NOMO-1 (cell line): Measurements from ENCODE around the gene SPDYE18.
"Not testable (repeated sequence)": the region's sequence is repeated elsewhere in the genome, so short reads cannot be mapped to it uniquely, and the experiment has no call there.

Experiments
- DNase-seq, 2 experiments: peaks; one replicate each; lab custom pipeline; 2025; ENCODE audit not compliant: unreplicated experiment in 2 of 2; lab: John Stamatoyannopoulos, UW

SPDYE18 gene, protein sequence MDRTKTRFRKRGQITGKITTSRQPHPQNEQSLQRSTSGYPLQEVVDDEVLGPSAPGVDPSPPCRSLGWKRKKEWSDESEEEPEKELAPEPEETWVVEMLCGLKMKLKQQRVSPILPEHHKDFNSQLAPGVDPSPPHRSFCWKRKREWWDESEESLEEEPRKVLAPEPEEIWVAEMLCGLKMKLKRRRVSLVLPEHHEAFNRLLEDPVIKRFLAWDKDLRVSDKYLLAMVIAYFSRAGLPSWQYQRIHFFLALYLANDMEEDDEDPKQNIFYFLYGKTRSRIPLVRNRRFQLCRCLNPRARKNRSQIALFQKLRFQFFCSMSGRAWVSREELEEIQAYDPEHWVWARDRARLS

DNA sequence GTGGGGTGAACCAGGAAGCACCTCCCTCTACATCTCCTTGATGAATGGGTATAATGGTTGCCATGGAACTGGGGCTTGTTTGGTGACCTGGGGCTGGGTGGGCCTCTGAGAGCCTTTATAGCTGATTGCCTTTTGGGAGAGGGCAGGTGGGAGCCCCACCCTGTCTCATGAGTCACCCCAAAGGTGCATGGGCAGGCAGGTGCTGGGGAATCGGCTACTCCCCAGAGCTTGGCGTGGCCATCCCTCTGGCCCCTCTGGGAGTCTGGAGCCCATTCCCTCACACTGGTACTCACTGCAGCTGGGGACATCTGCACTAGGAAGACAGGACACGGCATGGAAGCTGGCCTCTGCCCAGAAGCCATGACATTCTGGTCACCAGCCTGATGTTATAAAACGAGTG lies at the start of gene SPDYE18:
Gene SPDYE18 (minus strand): TSS at position 2 of the 400 bp plus-strand sequence. CDS start 2,046 bp downstream, outside the sequence.
- DNase-seq: not testable (repeated sequence)

DNA sequence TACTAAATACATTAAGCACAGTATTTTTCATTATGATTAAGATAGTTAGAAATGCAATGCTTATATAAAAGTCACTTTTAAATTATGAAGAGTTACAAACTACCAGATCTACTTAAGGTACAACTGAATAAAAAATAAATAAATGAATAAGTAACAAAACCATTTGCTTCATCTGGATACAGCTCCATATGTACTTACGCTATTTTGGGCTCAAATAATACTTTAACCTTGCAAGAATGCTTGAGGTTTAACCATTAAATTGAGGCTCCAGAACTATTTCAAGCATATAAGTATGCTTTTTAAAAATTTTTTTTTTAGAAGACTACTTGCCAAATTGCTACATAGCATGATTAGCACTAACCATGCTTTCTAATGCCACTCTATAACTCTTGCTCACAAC lies 46.0 kb upstream of the SPDYE18 start:
- not testable (repeated sequence) for DNase-seq

DNA sequence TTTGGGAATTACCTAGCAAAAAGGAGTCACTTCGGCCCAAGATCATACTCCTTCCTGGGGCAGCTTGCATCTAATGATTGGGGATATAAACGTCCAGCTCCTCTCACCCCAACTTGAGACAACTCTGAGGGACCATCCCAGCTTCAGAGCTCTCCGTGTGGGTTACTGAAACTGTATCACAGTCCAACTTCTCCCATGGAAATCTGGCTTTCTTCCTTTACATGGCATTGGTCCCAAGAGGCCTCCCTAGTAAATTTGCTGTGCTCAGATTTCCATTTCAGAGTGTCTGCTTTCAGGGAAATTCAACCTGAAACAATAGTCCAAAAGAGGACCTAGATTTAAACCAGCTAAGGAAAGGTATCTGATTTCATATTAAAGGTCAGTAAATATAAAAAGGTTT lies 45.3 kb upstream of the SPDYE18 start:
- not testable (repeated sequence) for DNase-seq

DNA sequence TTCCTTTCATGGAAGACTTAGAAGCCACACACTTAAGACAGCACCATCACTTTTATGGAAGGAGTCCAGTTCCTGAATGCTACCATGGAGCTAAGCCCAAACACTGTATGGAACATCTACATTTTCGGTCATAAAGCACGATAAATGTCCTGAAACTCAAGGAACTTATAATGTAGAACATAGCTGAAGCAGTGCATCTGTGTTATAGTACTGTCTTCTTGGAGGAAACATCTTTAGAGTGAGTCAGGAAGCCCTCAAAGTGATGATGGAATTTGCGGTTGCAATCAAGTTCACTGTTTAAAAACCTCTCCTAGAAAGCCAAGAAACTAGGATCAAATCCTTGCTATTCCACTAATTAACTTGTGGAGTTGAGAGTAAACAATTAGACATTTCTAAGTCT lies 43.5 kb upstream of the SPDYE18 start:
- DNase-seq: not testable (repeated sequence)

DNA sequence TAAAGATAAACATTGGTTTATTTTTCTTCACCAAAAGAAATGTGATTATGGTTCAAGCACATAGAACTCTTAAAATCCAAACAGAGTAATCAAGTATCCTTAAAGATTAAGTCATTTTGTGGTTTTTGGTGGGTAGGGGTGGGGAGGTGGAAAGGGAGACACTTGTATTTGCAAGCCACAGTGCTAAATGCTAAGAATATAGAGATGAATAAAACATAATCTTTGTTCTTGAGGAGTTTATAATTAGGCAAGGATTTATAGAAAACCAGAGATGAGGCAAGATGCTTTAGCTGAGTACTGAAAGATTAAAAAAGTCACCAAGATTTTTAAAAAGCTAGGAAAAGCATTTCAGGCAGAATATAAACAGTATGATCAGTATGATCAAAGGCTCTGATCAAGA lies 40.3 kb upstream of the SPDYE18 start:
- DNase-seq: not testable (repeated sequence)

DNA sequence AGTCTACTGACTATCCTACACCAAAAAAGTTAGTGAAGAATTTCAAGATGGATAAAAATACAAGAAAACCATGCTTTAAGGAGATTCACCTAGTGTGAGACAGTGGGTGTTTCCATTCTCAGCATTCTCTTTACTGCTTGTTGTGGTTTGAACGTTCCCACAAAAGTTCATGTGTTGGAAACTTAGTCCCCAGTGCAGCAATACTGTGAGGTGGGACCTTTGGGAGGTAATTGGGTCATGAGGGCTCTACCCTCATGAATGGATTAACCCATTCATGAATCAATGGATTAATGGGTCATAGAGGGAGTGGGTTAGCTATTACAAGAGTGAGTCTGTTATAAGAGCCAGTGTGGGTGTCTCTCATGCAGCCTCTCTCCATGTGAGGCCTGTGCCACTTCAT lies 38.8 kb upstream of the SPDYE18 start:
- DNase-seq: not testable (repeated sequence)

DNA sequence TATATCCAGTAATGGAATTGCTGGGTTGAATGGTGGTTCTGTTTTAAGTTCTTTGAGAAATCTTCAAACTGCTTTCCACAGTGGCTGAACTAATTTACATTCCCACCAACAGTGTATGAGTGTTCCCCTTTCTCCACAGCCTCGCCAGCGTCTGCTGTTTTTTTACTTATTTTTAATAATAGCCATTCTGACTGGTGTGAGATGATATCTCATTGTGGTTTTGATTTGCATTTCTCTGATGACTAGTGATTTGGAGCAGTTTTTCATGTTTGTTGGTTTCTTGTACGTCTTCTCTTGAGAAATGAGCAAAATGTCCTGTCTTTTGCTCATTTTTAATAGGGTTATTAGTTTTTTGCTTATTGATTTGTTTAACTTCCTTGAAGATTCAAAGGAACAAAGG lies 38.1 kb upstream of the SPDYE18 start:
- DNase-seq: not testable (repeated sequence)

DNA sequence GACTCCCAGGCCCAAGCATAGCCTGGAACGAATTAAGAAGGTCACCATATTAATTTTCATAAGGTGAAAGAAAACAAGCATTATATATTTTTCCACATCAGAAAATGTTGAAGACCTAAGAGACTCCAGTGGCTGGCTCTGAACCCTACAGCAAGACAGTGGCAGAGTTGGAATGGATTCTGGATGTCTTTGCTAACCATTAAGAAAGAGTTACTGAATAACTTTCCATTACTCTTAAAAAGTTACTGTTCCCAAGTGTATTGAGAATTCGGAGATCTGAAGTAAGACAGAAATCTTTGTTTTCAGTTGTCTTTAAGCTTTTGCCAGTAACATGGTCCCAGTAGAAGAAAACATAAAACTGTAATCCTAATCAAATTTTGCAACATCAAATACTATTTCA lies 29.9 kb upstream of the SPDYE18 start:
- DNase-seq: not testable (repeated sequence)

DNA sequence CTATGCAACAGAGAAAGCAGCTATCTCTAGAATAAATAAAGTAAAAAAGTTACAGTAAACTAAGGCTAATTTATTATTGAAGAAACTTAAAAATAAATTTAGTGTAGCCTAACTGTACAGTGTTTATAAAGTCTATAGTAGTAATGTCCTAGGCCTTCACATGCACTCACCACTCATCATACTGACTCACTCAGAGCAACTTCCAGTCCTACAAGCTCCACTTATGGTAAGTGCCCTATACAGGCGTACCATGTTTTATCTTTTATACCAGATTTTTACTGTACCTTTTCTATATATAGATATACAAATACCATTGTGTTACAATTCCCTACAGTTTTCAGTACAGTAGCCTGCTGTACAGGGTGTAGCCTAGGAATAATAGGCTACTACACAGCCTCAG lies 19.8 kb upstream of the SPDYE18 start:
- DNase-seq: not testable (repeated sequence)

DNA sequence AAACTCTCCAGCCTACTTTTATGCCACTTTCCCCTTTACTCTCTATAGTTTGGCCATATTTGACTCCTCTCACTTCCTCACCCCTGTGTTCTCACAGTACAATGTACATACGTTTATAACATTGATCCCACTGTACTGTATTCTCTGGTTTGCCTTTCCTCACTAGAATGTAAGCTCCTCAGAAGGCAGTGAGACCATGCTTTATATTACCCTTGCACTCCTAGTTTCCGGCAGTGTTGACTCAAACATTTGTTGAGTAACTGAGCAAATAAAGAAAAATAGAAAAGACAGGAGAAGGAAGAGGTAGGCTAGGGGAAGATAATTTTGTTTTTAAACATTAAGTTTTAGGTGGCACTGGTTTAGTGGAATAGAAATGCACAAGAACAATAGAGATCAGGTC lies 17.9 kb upstream of the SPDYE18 start:
- DNase-seq: not testable (repeated sequence)

DNA sequence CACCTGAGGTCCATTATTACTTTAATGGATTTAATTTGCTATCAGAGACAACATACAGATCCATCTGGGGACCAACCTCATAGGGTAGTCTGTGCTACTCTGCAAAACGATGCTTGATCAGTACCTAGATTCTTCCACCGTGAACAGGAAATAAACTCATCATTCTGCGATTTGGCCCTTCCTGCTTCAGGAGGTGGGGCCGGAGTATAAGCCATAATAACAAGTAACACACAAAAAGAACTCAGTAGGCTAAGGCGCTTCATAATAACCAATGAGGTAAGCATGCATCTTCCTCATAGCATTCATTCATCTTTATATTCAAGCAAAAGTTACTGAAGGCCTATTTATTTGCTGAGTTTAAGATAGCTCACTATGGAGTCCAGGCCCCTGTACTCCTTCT lies 17.3 kb upstream of the SPDYE18 start:
- not testable (repeated sequence) for DNase-seq

DNA sequence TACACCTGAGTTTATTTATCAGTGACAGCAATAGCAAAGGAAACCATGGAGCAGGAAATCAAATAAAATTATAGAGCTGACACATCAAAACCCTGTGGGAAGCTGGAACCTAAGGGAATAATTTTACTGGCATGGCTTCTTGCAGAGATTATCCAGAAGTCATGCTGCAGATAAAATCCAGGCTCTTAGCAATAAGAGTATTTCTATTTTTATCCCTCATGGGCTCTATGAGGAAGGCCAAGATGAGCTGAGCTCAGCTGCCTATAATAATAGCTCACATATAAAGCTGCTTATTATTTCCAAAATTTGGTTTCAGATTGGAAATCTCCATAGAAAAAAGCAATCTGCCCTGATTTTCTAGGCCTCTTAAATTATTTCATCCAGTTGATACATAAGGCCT lies 16.8 kb upstream of the SPDYE18 start:
- DNase-seq: not testable (repeated sequence)

DNA sequence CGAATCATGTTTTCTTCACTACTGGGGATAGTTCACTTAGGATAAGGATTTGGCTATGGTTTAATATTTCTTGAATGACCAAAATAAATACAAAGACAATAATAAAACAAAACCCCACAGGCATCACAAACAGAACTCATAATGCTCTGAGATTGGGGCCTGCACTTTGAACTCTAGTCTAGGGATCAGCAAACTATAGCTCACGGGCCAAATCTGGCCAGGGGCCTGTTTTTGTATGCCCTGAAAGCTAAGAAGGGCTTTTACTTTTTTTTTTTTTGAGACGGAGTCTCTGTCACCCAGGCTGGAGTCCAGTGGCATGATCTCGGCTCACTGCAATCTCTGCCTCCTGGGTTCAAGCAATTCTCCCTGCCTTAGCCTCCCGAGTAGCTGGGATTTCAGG lies 14.7 kb upstream of the SPDYE18 start:
- DNase-seq: not testable (repeated sequence)

DNA sequence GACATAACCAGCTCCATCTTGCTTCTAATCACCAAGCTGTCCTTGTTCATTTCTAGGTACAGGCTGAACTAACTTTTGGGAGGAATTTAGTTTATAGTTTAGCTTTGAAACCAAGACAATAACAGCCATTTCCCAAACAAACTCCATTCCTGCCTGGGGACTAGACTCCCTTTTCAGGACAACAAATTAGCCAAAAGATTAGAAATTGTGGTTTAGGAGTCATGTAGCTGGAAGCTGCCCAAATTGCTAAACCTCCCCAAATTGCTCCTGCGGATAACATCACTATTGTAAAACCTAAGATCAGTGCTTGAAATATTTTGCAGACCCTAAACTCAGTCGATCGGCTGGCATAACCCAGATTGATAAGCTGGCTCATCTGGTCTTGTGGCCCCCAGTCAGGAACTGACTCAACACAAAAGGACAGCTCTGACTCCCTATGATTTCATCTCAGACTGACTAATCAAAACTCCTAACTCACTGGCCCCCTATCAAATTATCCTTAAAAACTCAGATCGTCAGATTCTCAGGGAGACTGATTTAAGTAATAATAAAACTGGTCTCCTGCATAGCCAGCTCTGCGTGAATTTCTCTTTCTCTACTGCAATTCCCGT lies 12.5 kb upstream of the SPDYE18 start:
- DNase-seq: not testable (repeated sequence)

DNA sequence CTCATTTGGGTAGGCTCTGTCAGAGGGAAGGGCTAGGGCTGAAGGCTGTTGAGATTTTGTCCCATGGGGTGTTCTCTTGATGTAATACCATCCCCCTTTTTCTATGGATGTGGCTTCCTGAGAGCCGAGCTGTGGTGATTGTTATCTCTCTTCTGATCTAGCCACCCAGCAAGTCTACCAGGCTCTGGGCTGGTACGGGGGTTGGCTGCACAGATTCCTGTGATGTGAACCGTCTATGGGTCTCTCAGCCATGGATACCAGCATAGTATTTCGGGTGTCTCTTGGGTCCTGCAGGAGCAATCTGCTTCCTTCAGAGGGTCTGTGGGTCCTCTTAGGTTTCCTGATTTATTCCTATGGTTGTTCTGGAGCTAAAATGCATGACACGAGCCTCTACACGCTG lies 8.8 kb upstream of the SPDYE18 start:
- not testable (repeated sequence) for DNase-seq

DNA sequence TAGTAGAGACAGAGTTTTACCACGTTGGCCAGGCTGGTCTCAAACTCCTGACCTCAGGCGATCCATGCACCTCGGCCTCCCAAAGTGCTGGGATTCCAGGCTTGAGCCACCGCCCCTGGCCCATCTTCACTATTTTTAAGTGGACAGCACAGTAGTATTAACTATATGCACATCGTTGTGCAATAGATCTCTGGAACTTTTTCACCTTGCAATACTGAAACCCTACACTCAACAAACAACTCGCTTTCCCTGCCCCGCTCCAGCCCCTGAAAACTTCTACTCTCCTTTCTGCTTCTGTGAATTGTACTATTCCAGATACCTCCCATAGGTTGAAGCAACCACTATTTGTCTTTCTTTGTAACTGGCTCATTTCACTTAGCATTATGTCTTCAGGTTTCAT lies 3.5 kb upstream of the SPDYE18 start:
- not testable (repeated sequence) for DNase-seq

DNA sequence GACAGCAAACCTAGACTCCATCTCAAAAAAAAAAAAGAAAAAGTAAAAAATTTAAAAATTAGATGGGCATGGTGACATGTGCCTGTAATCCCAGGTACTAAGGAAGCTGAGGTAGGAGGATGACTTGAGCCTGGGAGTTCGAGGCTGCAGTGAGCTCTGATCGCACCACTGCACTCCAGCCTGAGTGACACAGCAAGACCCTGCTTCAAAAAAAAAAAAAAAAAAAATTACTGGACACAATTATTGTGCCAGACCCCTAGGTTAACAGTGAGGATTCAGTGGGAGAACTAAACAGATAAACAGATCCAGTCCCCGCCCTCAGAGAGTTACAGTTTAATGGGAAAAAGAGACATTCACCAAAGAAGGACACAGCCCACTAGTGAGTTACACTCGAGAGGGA lies 1.4 kb upstream of the SPDYE18 start:
- DNase-seq: not testable (repeated sequence)

DNA sequence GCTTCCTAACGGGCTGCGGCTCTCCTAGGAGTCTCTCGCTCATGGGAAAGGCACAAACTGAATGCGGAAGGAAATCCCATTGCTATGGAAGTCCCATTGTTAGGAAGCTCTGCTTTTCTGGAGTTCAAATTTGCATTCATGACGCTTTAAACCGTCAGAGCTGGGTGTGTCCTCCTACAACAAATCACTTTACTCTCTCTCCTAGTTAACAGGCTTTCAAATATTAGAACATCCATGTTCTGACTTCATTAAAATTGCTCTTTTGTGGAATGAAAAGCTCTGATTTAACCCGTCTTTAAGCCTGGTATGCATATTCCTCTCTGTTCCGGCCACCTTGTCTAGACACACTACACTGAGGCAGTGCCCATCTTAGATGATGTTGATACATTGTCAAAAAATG lies 30.1 kb downstream of the SPDYE18 start, which contains the start of gene SPDYE17:
Gene SPDYE17 (minus strand): TSS at position 101 of the 400 bp plus-strand sequence. CDS start 1,791 bp downstream, outside the sequence.
- DNase-seq: not testable (repeated sequence)

DNA sequence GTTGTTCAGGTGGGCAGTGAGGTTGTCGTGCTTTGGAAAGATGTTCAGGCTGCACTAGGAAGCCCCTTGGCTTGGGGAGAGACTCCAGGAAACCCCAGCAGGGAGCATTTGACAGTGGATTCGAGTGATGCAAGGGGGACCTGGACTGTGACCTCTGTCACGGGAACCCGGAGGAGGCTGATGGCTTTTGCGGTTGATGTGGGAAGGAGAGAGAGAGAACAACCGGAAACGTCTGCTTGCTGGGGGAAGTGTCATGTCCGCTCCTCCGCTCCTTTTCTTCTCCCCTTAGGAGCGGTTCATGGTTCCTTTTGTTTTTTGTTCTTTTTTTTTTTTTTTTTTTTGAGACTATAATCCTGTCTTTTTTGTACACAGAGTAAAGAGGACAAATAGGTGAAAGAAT lies 36.0 kb downstream of the SPDYE18 start:
- DNase-seq: not testable (repeated sequence)

DNA sequence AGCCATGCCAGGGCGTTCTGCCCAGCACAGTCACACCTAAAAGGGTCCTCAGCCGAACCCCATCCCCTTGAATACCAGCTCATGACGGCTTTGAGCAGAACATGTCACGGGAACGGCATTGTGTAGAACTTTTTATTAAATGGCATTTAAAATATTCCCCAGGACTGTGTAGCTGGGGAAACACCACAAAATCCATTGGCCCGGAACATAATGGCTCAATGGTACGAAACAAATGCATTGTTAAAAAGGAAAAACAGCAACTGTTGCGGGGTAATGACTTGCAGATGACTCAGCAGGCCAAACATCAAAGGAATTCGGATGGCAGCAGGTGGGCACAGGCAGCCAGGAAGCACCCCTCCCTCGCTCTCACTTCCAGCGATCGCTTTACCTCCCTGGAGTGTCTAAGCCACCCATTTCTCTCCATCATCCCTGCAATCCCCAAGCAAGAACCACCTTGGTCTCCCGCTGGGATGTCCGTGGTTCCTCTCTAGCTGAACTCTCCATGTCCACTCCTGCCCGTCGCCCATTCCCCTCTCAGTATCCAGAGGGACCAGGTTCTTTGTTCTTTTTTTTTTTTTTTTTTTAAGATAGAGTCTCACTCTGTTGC lies 52.2 kb downstream of the SPDYE18 start:
- DNase-seq: not testable (repeated sequence)

DNA sequence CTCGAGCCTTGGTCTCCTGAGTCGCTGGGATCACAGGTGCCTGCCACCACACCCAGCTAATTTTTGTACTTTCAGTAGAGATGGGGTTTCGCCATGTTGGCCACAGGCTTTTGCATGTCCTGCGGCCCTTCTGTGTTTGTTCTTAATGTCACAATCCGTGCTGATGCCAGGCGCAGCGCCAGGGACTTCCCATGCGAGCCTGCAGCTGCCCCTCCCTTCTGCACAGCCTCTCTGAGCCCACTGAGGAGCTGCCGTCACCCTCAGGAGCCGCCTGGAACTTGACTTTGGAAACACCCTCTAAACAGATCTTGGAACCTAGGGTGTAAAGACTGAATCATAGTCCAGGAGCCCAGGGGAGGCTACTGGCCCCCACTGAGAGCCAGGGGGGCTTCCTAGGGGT lies 54.4 kb downstream of the SPDYE18 start:
- not testable (repeated sequence) for DNase-seq
